HepG2 (cell line): ENCODE measurements around the gene ZCCHC10. TPM values are rescaled to one million over a fixed set of nuclear protein-coding genes. Genes with fewer than 3 reads are reported as not detected.

ENCODE experiments used
- AGO2 ChIP-seq: fragments of 200-400 bp; formaldehyde crosslinking; optimal IDR thresholded peaks from 2 replicates; pipeline ENCODE3; 2017; ENCODE audit warnings: mild to moderate bottlenecking, low read depth, low read length, moderate library complexity
- AHDC1 ChIP-seq: sonication (generic); formaldehyde crosslinking; IDR thresholded peaks from 2 replicates; pipeline ENCODE4 v1.5.1; 2020; ENCODE audit warnings: mild to moderate bottlenecking, missing genetic modification reagents, borderline replicate concordance
- BRD4 ChIP-seq: sonication (generic); formaldehyde crosslinking; IDR thresholded peaks from 2 replicates; pipeline ENCODE4 v1.4.0; 2020; ENCODE audit warnings: missing genetic modification reagents
- KAT7 ChIP-seq: IDR thresholded peaks from 2 replicates; pipeline ENCODE4 v1.6.1; 2018; ENCODE audit warnings: borderline replicate concordance, missing compliant biosample characterization
- RBFOX2 ChIP-seq: fragments of 200-400 bp; formaldehyde crosslinking; IDR thresholded peaks from 2 replicates; pipeline ENCODE4 v1.6.1; 2017; ENCODE audit warnings: low read depth, mild to moderate bottlenecking, low read length
- REST ChIP-seq, 2 experiments: IDR thresholded peaks; 2 replicates each; pipeline ENCODE4 v1.6.1; 2011 to 2012; ENCODE audit warnings: low read length in 2 of 2, borderline replicate concordance in 1 of 2, low read depth in 1 of 2, mild to moderate bottlenecking in 1 of 2, moderate library complexity in 1 of 2
- SIX4 ChIP-seq: sonication (generic); formaldehyde crosslinking; IDR thresholded peaks from 2 replicates; pipeline ENCODE4 v1.4.0; 2020; ENCODE audit warnings: missing genetic modification reagents
- ZBTB46 ChIP-seq: sonication (generic); formaldehyde crosslinking; IDR thresholded peaks from 2 replicates; pipeline ENCODE4 v1.4.0; 2020; ENCODE audit warnings: mild to moderate bottlenecking, missing genetic modification reagents, borderline replicate concordance
- ZFP91 ChIP-seq: sonication (generic); formaldehyde crosslinking; IDR thresholded peaks from 2 replicates; pipeline ENCODE4 v1.9.0; 2022; ENCODE audit warnings: missing genetic modification reagents, mild to moderate bottlenecking, borderline replicate concordance
- ZNF20 ChIP-seq: sonication (generic); formaldehyde crosslinking; IDR thresholded peaks from 2 replicates; pipeline ENCODE4 v1.4.0; 2020; ENCODE audit warnings: mild to moderate bottlenecking, moderate library complexity, missing genetic modification reagents
- ZNF644 ChIP-seq: IDR thresholded peaks from 2 replicates; pipeline ENCODE4 v1.6.1; 2016; ENCODE audit warnings: low read depth
- ZNF678 ChIP-seq: sonication (generic); formaldehyde crosslinking; IDR thresholded peaks from 2 replicates; pipeline ENCODE4 v1.4.0; 2020; ENCODE audit warnings: mild to moderate bottlenecking, missing genetic modification reagents
- ZNF691 ChIP-seq: sonication (generic); formaldehyde crosslinking; IDR thresholded peaks from 2 replicates; pipeline ENCODE4 v1.4.0; 2020; ENCODE audit warnings: missing genetic modification reagents, low read depth, mild to moderate bottlenecking, borderline replicate concordance
- ZNF780A ChIP-seq: sonication (generic); formaldehyde crosslinking; IDR thresholded peaks from 2 replicates; pipeline ENCODE4 v1.8.0; 2022; ENCODE audit warnings: mild to moderate bottlenecking, missing genetic modification reagents, moderate library complexity
- polyA plus RNA-seq, 8 experiments: library from polyadenylated mRNA; depleted of rRNA in 3 of 8; stranded (reverse) in 7 of 8; unstranded in 1 of 8; fragments of >200 nt; fragmentation: Illumina TruSeq in 4 of 8; extraction: Trizol in 4 of 8; gene quantifications; 2 replicates each; pipeline versions ENCODE4 v1.2.1 to v1.2.3, GENCODE V29; 2011 to 2016; ENCODE audit warnings: low read depth in 4 of 8, missing spikeins in 1 of 8, mixed read lengths in 1 of 8; ENCODE audit not compliant: insufficient read depth in 1 of 8
- total RNA-seq, 5 experiments: library from RNA; depleted of rRNA; stranded (reverse); fragments of >200 nt; fragmentation: Illumina TruSeq; extraction: Trizol; gene quantifications; 2 replicates each; pipeline ENCODE4 v1.2.3, GENCODE V29; 2016; ENCODE audit warnings: low read depth in 1 of 5

Gene ZCCHC10
- total and polyA plus RNA-seq, 2 of the 13 experiments (the other 11 are each of a cell fraction or from before 2014, with no cell fraction given): 40.7 to 48.2 TPM

- TF ChIP-seq REST (IDR thresholded peaks at IDR 0.05; ENCODE audit: borderline replicate concordance in 1 of 2, low read depth in 1 of 2, low read length in 2 of 2) (no peak), ZNF644 (CRISPR knock-in tag) (no peak), RBFOX2 (no peak), ZNF691 (CRISPR knock-in tag) (no peak), AHDC1 (CRISPR knock-in tag) (peak; percentile 91; the same call in 1 of the 2 replicates), ZNF20 (CRISPR knock-in tag) (no peak), ZFP91 (no peak), ZNF678 (CRISPR knock-in tag) (no peak), ZNF780A (CRISPR knock-in tag) (no peak), KAT7 (CRISPR knock-in tag) (no peak), SIX4 (CRISPR knock-in tag) (no peak), ZBTB46 (CRISPR knock-in tag) (no peak), BRD4 (CRISPR knock-in tag) (no peak), AGO2 (no peak)
Observed at GRCh38 chr5:133049726-133050048, 23.3 kb upstream of the ZCCHC10 start (continued).
